NOMO-1 treated with DMSO at 0.1 percent for 48 hours (cell line): Measurements from ENCODE around the gene CYGB.

Experiments used
- DNase-seq: peaks from one replicate; lab custom pipeline; 2025; ENCODE audit not compliant: unreplicated experiment; lab: John Stamatoyannopoulos, UW

The CYGB gene

DNA sequence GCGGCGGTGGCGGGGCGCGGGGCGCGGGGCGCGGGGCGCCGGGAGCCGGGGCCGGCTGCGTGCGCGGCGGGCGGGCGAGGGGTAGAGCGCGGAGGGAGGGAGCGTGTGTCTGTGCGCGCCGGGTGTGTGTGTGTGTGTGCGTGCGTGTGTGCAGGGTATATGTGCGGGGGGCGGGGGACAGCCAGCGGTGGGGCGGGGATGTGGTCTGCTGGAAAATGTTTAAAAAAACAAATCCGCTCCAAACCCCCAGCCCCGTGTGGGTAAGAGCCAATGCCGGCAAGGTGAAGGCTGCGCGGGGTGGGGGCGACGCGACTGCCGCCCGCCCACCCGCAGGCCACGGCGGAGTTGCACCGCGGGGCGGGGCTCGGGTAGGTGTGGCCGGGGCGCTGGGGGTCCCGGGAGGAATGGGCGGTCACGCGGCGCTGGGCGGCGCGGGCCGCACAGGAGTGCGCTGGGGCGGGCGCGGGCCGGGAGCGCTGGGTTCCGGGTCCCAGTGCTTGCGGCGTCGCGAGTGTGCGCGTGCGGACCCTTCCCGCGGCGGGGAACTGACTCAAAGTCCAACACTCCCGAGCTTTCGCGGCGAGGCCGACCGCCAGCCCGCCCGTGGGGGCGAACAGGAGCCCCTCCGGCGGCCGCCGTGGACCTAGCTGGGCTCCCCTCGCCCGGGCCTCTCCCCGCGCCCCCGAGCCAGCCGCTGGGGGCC lies at the start of gene CYGB:
Gene CYGB (minus strand): TSS at position 132 of the 703 bp plus-strand sequence. CDS start 167 bp downstream, outside the sequence.
- DNase-seq, result no peak

DNA sequence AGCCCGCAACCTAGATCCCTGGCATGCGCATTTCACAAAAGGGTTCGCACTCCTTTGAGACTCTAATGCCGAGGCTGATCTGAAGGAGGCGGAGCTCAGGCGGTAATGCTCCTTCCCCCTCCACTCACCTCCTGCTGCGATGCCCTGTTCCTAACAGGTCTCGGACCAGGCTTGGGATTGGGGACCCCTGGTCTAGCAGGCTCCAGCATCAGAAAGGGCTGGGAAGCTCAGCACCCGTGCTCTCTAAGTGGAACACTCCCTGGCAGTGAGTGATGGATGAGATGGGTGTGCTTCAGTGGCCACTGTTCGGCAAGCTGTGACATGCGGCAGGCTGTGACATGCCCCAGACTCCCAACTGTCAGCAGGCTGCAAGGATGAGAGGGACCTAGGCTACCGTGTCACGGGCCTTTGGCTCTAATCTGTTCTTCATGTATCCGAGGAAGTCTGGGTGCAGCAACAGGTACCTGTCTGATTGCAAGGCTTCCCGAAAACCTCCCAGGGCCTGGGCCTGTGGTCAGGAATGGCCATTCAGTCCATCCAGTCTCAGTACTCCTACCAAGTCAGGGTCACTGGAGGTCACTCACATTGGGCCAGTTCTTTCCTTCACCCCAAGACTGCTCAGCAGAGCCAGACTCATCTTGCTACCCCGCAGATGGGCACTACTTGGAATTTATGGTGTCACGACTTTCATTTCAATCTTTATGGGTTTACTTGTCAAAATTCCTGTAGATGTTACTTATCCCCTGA lies 49.4 kb upstream of the CYGB start:
- no peak for DNase-seq

DNA sequence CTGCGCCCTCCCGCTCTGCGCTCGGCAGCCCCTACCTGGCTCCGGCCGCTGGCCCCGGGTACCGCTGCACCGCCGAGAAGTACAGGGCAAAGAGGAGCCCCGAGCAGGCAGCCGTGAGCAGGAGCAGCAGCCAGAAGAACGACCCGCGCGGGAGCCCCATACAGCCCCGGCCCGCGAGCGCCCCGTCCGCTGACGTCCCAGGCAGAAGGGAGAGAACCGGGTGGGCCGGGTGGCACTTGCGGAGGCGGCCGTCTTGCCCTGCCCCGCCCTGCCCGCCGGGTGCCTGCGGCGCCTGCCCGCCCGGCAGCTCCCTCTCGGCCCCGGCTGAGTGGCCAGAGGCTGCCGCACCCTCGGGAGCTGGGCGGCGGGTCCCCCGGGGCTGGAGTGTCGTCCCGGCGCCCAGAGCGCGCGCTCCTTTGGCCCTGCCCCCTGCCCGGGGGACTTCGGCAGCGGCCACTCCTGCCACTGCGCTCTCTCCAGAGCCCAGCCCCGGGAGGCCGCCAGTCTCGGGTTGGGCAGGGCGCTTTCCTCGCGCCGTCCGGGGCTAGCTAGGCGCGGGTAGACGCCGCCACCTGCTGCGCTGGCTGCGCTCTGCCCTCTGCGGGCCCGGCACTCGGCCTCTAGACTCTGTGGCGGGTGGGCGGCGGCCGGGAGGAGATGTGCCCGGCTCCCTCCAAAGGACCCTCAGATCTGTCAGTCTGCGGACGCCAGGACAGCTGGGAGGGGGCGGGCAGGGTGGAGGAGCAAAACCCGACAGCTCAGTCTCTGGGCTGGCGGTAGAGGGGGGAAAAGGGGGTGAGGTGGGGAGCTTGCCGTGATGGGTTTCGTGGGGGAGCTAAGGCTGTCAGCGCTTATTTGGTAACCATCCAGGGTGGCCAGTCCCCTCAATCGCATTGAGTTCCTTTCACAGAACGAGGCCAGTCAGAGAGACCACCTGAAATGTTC lies 48.4 kb upstream of the CYGB start, which contains the start of gene ST6GALNAC2:
Gene ST6GALNAC2 (minus strand): TSS at position 212 of the 945 bp plus-strand sequence. CDS start 52 bp downstream, at position 160.
- DNase-seq, result peak; percentile 67

DNA sequence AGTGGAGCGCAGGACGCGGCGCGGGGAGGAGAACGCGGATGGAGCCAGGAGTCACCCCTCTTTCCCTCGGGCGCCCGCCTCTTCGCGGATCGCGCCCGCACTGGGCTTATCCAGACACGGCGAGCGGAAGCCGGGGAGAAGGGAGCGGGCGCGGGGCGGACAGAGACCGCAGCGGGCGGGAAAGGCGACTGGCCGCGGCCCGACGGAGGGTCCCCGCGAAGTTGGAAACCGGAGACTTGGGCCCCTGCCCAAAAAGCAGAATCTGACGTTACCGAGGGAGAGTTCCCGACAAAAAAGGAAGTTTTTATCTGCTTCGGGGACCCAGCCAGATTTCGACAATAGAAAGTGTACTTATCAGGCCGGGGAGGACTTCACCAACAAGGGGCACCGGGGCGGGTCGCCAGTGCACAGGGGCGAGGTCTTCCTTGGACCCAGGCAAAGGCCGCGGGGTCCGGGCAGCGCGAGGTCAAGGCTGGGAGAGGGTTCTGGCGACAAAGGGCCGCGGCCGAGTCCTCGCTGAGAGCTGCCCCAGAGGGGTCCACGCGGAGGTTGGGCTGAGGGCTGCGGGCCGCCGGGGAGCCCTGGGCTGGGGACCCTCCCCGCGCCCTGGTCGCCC lies 47.6 kb upstream of the CYGB start:
- no peak for DNase-seq

DNA sequence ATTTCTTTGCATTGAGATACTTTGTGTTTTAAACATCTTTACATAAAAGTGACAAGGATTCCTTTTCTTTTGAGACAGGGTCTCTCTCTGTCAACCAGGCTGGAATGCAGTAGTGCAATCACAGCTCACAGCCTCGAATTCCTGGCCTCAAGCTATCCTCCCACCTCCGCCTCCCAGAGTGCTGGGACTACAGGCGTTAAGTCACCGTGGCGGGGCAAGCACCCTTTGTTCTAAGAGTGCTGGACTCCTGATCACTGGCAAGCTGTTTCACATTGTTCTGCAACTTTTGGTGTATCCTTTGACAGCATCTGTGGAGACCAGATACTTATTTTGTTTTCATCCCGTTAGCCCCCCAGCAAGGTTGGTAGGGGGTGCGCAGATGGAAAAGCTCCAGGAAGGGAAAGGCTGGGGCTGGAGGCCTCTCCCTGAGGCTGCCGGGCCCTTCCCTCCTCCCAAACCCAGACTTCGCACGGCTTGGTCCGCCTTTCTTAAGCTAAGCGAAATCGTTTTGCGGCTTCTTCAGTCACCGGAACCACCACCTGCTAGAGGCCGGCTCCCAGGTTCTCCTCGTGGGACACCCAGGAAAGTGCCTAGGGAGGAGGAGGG lies 47.0 kb upstream of the CYGB start:
- no peak for DNase-seq

DNA sequence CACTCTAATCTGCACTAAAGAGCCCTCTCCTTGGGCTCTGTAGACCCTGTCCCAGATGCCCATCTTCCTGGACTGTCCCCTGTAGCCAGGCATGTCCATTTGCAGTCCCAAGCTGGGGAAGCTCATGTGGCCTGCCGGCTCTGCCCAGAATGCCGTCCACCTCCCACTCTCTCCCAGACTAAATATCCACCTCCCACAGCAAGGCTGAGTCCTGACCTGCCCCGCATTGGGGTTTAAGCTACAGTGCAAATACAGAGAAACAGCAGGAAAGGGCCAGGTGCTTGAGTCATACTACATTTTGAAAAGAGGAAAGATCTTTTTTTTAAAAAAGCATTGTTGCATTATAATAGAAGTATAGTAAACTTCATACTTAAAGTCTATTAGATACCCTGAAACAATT lies 45.2 kb upstream of the CYGB start:
- DNase-seq, result no peak

DNA sequence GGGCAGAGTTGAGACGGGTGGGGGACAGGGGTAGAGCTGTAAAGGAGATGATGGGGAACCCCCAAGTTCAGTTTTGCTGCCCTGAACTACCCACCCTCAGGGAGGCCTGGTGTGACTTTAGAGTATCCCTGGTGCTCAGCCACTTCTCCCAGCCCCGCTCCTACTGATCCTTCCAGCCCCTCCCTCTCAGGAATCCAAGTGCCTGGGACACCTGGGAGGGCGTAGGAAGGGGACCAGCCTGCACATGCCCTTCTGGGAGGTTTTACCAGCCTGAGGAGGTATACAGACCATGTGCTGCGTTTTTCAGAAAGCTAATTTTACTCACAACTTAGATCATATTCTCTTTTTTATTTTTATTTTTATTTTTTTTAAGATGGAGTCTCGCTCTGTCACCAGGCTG lies 44.0 kb upstream of the CYGB start:
- DNase-seq, result no peak

DNA sequence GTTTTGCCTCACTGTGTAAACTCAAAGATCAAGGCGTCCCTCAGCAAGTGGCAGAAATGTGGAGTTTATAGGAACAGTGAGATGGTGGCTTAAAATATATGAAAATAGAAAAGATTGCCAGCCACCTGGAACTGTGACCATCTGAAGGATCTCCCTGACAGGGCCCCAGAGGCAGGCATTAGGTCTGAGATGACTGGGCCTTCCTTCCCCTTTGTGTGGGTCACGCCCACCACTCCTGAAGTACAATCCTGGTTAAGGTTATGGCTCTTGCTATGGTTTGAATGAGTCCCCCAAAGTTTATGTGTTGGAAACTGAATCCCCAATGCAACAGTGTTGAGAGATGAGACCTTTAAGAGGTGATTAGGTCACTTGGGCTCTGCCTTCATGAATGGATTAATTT lies 41.8 kb upstream of the CYGB start:
- peak; percentile 69 for DNase-seq

DNA sequence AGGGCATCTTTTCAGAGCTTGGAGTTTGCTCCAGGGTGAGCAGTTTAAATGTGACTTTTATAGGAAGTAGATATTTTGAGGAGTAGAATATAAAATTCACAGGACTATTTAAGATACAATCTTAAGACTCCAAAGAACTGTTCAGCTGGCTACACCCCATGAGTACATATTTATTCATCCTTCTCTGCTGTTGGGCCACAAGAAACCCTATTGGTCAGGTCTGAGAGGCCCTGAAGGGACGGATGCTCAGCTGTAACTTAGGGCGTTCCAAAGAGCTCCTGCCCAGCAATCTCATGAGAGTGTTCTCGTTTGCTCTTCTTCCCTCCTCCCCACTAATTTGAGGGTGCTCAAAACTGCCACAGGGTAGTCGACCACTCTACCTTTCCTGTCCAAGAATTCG lies 40.9 kb upstream of the CYGB start:
- no peak for DNase-seq

DNA sequence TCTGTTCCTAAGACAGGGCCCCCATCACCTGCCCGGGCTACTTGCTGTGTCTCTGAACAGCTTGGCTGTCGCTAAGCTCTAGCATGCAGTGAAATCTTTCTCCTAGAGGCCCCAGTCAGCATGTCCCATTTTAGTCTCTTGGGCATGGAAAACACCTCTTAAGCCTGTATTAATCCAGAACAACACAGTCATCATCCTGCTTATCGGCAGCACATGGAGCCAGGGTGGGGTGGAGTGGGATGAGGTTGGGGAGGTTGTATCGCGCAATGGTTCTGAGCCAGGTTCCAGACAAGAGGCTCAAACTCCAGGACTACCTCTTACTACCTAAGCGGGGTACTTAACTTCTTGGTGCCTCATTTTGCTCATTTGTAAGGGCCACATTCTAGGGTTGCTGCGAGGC lies 40.4 kb upstream of the CYGB start:
- no peak for DNase-seq

DNA sequence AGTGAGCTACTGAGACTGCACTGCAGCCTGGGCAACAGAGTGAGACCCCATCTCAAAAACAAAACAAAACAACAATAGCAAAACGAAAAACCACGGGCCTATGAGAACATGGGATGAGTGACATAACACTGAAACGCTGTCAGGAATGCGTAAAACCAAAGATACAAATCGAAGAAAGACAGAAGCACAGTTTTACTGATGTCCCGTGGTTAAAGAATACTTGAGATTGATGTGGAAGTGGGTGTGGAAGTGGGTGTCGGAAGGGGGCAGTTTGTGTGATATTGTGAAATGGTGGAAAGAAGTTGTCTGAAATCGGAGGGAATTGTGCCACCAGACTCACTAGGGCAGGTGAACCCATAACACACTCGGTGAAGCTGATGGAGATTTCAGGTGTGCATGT lies 38.7 kb upstream of the CYGB start:
- no peak for DNase-seq

DNA sequence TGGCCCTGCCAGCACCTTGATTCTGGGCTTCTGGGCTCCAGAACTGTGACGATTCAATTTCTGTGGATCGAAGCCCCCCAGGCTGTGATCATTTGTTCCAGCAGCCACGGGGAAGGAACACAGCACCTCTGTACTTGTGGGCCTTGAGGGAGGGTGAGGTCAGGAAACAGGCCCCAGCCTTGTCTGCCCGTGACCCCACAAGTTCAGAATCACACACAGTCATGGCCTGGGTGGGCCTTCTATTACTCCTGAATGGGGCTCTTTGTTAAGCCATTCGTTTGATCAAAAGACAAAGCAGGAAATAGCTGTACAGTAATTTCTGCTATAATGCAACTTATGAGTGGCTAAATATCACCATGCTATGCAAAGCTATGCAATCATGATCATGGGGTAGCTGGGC lies 38.1 kb upstream of the CYGB start:
- DNase-seq, result no peak

DNA sequence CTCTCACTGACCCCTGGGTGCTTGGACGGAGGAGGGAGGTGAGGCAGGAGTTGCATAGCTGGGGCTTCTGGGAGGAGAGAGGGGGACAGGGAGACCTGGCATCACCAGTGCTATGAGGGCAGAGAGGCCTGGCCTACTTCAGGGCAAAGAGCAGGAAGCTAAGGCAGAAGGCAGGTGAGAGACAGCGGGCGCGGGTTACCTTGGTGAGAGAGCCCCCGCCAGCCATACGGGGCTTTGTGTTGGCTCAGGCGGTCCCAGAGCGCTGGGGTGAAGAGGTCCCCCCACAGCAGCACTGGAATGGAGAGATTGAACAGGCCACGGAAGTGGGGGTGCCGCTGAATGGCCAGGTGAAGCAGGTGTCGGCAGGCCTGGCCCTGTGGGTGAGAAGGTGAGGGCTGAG lies 36.7 kb upstream of the CYGB start:
- DNase-seq, result no peak

DNA sequence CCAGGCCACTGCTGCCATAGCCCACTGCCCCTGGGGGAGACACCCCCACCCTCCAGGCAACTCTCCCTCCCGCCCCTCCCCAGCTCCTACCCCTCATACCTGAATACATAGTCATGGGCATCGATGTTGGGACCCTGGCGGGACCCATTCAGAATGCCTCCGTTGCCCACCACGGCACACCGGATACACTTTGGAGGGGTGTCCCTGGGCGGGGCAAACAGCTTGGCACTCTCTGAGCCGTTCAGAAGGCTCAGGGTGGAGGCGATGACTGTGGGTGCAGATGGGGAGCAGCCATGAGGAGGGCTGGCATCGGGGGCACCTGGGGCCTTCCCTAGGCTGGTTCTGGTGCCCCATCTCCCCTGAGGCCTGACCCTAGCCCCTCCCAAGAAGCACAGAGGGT lies 35.6 kb upstream of the CYGB start:
- DNase-seq, result no peak

DNA sequence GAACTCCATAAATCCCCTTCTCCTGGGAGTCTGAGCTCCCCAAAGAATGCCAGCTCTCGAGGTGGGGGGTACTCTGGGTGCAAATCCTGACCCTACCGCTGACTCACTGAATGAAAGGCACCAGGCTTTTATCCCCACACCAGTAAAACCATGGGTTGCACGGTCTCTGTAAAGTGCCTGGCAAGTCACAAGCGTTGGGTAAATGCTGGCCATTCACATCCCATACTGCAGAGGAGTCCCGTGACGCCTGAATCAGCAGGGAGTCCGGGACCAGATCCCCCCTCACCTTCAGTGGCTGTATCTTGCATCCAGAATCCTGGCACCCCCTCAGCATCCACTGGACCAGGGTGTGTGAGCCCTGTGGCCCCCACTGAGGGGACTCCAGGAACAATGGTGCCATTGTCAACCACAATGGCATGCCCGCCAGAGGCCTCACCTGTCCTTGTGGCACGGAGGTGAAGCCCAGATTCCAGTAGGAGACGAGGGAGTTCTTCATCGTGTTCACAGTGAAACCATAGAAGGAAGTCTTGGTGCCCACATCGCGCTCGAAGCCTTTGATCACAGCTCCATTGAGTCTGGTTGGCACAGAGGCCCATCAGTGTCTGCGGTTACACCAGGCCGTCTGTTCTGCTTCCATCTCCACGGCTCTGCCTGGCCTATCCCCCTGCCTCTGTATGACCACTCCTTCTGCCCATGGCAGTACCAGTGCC lies 34.8 kb upstream of the CYGB start:
- DNase-seq, result no peak

DNA sequence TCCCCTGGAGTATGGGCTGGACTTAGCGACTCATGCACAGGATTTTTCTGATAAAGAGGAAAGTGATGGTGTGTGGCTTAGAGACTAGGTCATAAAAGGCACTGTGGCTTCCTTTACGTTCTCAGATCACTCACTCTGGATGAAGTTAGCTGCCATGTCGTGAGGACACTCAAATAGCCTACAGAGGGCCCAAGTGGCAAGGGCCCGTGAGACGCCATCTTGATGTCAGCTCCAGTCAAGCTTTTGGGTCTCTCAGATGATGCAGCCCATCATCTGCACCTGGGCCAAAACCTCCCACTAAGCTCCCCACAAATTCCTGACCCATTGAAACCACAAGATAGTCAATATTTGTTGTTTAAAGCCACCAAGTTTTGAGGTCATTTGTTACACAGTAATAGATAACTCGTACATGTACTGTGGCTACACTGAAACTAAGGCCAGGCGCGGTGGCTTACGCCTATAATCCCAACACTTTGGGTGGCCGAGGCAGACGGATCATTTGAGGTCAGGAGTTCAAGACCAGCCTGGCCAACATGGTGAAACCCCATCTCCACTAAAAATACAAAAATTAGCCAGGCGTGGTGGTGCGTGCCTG lies 33.5 kb upstream of the CYGB start:
- no peak for DNase-seq

DNA sequence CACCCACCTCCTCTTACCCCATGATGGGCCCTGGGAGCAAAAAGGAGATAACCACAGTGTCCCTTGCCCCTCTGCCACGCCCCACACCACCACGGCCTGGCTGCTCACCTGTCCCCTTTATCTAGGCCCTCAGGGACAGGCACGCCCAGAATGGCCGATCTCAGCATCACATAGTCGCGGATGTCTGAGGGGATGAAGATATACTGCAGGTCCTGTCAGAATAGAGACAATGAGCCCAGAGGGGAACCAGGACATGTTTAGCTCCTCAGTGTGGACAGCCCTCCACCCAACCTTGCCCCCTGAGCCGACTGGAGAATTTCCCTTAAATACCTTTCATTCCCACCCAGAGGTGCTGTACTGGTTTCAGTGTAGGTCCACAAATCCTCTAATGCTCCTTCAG lies 32.9 kb upstream of the CYGB start:
- no peak for DNase-seq

DNA sequence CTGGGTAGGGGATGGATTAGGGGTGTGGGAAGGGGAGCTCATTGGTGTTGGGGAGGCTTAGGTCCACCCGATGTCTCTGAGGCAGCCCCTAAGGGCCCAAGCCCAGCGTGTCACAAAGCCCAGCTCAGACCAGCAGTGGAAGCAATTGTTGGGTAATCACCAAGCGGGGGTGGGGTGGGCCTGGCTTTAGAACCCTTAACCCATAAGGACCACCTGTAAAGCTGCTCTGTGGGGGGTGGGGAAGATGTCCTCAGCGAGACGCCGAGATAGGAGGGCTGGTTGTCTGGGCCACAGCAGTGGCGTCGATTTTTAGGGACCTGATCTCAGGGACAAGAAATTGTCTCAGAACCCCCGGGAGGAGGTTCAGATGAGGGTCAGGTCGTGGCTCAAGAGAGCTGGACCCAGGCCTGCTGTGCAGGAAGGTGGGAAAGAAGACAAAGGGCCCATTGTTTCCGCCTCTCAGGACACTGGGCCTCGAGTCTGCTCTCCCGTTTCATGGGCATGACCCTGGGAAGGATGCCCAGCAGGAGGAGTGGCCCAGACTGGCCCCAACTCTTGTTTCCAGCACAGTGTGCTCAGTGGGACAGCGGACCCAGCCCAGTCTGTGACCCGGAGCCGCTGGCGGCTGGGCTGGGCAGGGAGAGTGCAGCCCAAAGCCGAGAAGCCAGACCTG lies 32.2 kb upstream of the CYGB start:
- no peak for DNase-seq

DNA sequence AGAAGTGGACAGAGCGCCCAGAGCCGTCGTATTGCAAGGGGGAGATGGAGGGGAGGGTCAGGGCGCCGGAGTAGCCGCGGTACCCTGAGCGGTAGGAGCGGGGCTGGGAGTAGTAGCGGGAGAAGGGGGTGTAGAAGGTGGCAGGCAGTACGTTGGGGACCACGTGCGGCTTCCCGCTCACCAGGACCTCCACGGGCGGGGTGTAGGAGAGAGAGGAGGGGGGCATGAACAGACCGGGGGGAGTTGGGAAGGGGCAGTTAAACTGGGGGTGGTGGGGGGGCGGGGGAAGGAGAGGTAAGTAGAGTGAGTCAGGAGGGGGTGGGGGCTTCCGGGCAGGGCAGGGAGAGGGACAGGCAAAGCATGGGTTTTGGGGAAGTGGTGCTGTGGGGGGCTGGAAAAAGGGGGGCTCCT lies 31.3 kb upstream of the CYGB start:
- DNase-seq, result no peak
